Panc1 (cell line): Measurements from ENCODE around the gene CFAP74. TPM values are rescaled to one million over a fixed set of nuclear protein-coding genes. Genes with fewer than 3 reads are reported as not detected.

Experiments used
- ATAC-seq: fragments of 200-7000 bp; cut with Tn5 transposase; 2 replicates; pipeline ENCODE4 v1.9.1; 2020; ENCODE audit warnings: mild to moderate bottlenecking, moderate library complexity
- BruUV-seq: library from RNA; stranded (reverse); fragments of 400-500 nt; replicated peaks from 2 replicates; lab custom pipeline; 2021; lab: Mats Ljungman, UMichigan
- CTCF ChIA-PET: fragments of 300-600 bp; sonication (Branson Sonifier 250); formaldehyde crosslinking; loops from one replicate; lab custom pipeline; 2022; ENCODE audit warnings: antibody characterized with exemption; lab: Charles Lee
- POLR2A ChIA-PET: fragments of 300-600 bp; sonication (Branson Sonifier 250); formaldehyde crosslinking; loops from one replicate; lab custom pipeline; 2022; ENCODE audit warnings: antibody characterized with exemption; lab: Charles Lee
- DNase-seq: peaks from one replicate; pipeline ENCODE4 v3.0.0-alpha.2; 2010; ENCODE audit warnings: low read depth, low spot score
- H3K27ac ChIP-seq: 2 replicates; pipeline ENCODE4 v1.5.1; 2011; ENCODE audit warnings: mild to moderate bottlenecking, low read length, inconsistent platforms
- H3K27me3 ChIP-seq: fragments of 200-500 bp; sonication (Bioruptor generic); 2 replicates; pipeline ENCODE4 v1.6.0; 2014; ENCODE audit warnings: low read length, inconsistent platforms; ENCODE audit not compliant: control insufficient read depth, insufficient read depth
- H3K36me3 ChIP-seq: fragments of 200-500 bp; sonication (Bioruptor generic); 2 replicates; pipeline ENCODE4 v1.5.1; 2014; ENCODE audit warnings: inconsistent platforms, mild to moderate bottlenecking, low read length, moderate library complexity; ENCODE audit not compliant: control insufficient read depth, insufficient read depth
- H3K4me1 ChIP-seq: 2 replicates; pipeline ENCODE4 v1.5.1; 2011; ENCODE audit warnings: inconsistent platforms, mild to moderate bottlenecking, low read length, moderate library complexity; ENCODE audit not compliant: control insufficient read depth, insufficient read depth
- H3K4me3 ChIP-seq, 2 experiments: 2 replicates each; pipeline ENCODE4 v1.5.1; 2011 to 2012; ENCODE audit warnings: low read depth in 2 of 2, low read length in 2 of 2, mild to moderate bottlenecking in 2 of 2, inconsistent platforms in 1 of 2, moderate library complexity in 1 of 2
- H3K9me3 ChIP-seq: fragments of 200-500 bp; sonication (Bioruptor generic); 2 replicates; pipeline ENCODE4 v1.5.1; 2014; ENCODE audit warnings: low read depth, mild to moderate bottlenecking, inconsistent platforms, low read length, moderate library complexity; ENCODE audit not compliant: control insufficient read depth, insufficient read depth
- POLR2AphosphoS5 ChIP-seq: IDR thresholded peaks from 2 replicates; pipeline ENCODE4 v1.6.1; 2012; ENCODE audit warnings: mild to moderate bottlenecking, low read depth, low read length, moderate library complexity
- REST ChIP-seq, 2 experiments: IDR thresholded peaks; 2 replicates each; pipeline ENCODE4 v1.6.1; 2011 to 2012; ENCODE audit warnings: low read depth in 2 of 2, control low read depth in 1 of 2, low read length in 1 of 2, mild to moderate bottlenecking in 1 of 2, moderate library complexity in 1 of 2; ENCODE audit not compliant: insufficient read depth in 1 of 2
- SIN3A ChIP-seq: IDR thresholded peaks from 2 replicates; pipeline ENCODE4 v1.6.1; 2012; ENCODE audit warnings: low read depth, mild to moderate bottlenecking, low read length, moderate library complexity, borderline replicate concordance; ENCODE audit not compliant: insufficient read depth
- TCF7L2 ChIP-seq: IDR thresholded peaks from 2 replicates; pipeline ENCODE4 v1.6.1; 2011; ENCODE audit warnings: mild to moderate bottlenecking, low read depth, low read length, inconsistent platforms
- in situ Hi-C: cut with HindIII; loops from 2 replicates; pipeline ENCODE4 v1.10.0; 2016; ENCODE audit warnings: low sequenced_read_pairs, low pct_unique_long_range_greater_than_20kb
- intact Hi-C: fragments of 100-400 bp; cut with micrococcal nuclease; formaldehyde crosslinking; loops from one replicate; pipeline ENCODE4 v1.10.0; 2022; ENCODE audit not compliant: unreplicated experiment
- total RNA-seq: library from RNA; stranded (reverse); gene quantifications from one replicate; pipeline ENCODE4 v1.2.1, GENCODE V29; 2021; ENCODE audit not compliant: unreplicated experiment
- TF ChIP-seq, protein P1 (sequence below): fragments of 450-650 bp; IDR thresholded peaks from 2 replicates; pipeline ENCODE4 v1.5.1; 2017; ENCODE audit warnings: mild to moderate bottlenecking

Gene CFAP74
- total RNA-seq, 1 experiment from 2014 or later = not detected

GRCh38 chr1:1967151-1967550 lies 36.4 kb downstream of the CFAP74 start:
- ChIA-PET POLR2A (no interaction called here), CTCF (interaction anchor here (0.6 kb wide), 1 partner anchor 17 kb away, joined by 6 read pairs; no protein-coding TSS in a partner anchor)
- no peak for DNase-seq
- TF ChIP-seq TCF7L2 (no peak), POLR2AphosphoS5 (no peak), REST (IDR thresholded peaks at IDR 0.05; ENCODE audit: insufficient read depth in 1 of 2, low read depth in 2 of 2, low read length in 1 of 2) (no peak), SIN3A (no peak)
- TF ChIP-seq, protein P1, sequence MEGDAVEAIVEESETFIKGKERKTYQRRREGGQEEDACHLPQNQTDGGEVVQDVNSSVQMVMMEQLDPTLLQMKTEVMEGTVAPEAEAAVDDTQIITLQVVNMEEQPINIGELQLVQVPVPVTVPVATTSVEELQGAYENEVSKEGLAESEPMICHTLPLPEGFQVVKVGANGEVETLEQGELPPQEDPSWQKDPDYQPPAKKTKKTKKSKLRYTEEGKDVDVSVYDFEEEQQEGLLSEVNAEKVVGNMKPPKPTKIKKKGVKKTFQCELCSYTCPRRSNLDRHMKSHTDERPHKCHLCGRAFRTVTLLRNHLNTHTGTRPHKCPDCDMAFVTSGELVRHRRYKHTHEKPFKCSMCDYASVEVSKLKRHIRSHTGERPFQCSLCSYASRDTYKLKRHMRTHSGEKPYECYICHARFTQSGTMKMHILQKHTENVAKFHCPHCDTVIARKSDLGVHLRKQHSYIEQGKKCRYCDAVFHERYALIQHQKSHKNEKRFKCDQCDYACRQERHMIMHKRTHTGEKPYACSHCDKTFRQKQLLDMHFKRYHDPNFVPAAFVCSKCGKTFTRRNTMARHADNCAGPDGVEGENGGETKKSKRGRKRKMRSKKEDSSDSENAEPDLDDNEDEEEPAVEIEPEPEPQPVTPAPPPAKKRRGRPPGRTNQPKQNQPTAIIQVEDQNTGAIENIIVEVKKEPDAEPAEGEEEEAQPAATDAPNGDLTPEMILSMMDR = no peak
- in situ Hi-C loops (no loop called here), intact Hi-C loops (no loop called here)
- Histone ChIP-seq H3K4me3 (no peak overlapping the region), H3K9me3 (no peaks in the 10 kb centered on the region), H3K27ac (no peak overlapping the region), H3K4me1 (no peaks in the 10 kb centered on the region), H3K27me3 (no peaks in the 10 kb centered on the region), H3K36me3 (no peaks in the 10 kb centered on the region)
- BruUV-seq = no TSS peak
- ATAC-seq = no peak

DNA sequence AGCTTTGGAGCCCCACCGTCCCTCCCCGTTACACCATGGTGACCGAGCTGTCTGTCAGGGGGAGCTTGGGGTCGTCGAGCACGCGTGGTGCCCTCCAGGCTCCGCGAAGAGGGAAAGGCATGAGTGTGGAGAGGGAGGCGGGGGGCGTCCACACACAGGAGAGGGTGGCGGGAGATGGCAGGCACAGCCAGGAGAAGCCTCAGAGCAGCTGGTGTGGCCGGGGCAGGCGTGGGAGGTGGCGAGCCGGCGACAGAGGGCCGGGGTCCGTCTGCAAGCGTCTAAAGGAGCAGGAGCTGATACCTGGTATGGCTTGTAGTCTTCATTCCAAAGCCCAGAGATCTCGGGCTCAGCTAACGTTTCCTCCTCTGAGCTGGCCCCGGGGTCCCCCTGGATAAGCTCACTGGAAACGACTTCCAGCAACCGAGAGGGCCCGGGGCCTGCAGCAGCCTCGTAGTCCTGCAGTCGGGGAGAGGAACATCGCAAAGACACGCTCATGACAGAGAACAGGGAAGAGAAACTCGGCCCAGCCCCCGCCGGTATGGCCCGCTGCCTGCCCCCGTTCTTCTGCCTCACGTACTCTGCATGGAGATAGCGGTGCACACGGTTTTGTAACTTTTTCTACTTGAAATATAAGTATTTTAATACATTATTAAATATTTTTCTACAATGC lies 37.4 kb downstream of the CFAP74 start:
- H3K4me1 ChIP-seq = no peaks in the 10 kb centered on the region
- POLR2A ChIA-PET = no interaction called here
- no peaks in the 10 kb centered on the region for H3K9me3 ChIP-seq
- no peak for ATAC-seq
- DNase-seq = no peak
- H3K36me3 ChIP-seq = no peaks in the 10 kb centered on the region
- H3K4me3 ChIP-seq = no peak overlapping the region
- CTCF ChIA-PET = interaction anchor here (1.7 kb wide), 1 partner anchor 79 kb away, joined by 6 read pairs; no protein-coding TSS in a partner anchor
- TF ChIP-seq, protein P1 = no peak
- TF ChIP-seq POLR2AphosphoS5 = no peak
- TF ChIP-seq SIN3A = no peak
- no peak for TF ChIP-seq REST (IDR thresholded peaks at IDR 0.05; ENCODE audit: insufficient read depth in 1 of 2, low read depth in 2 of 2, low read length in 1 of 2)
- no peak for TF ChIP-seq TCF7L2
- BruUV-seq = no TSS peak
- intact Hi-C loops (no loop called here), in situ Hi-C loops (no loop called here)
- H3K27me3 ChIP-seq = no peaks in the 10 kb centered on the region
- no peak overlapping the region for H3K27ac ChIP-seq
